ENCODE data around the gene IRX3.

GRCh38 chr16:54269461-54269860, 17.1 kb downstream of the IRX3 start:
- TF ChIP-seq CTCF (IDR thresholded peaks at IDR 0.05; ENCODE audit: borderline replicate concordance, extremely low read depth, low read length, poor library complexity, severe bottlenecking) (no peak), EZH2 (IDR thresholded peaks at IDR 0.05; ENCODE audit: borderline replicate concordance, low read depth, low read length, severe bottlenecking) (no peak)
